Activated T-helper 1 cell treated with anti-CD3 and anti-CD28 coated beads, Interleukin-2, amount 50 U/mL, for 16 hours (primary cell): ENCODE data around the gene ATRAID.
"Not testable (repeated sequence)": the region's sequence is repeated elsewhere in the genome, so short reads cannot be mapped to it uniquely, and the experiment has no call there.

ENCODE experiments used
- DNase-seq, 2 donors: peaks; one replicate each; pipeline ENCODE4 v3.0.0-alpha.2; 2020; ENCODE audit warnings: low read depth in 1 of 2, low spot score in 1 of 2

The ATRAID gene

GRCh38 chr2:27194538-27195354 is 17.1 kb upstream of the ATRAID start:
- DNase-seq, result no peak

- DNase-seq, result not testable (repeated sequence)
Measured at GRCh38 chr2:27195799-27196198, 16.0 kb upstream of the ATRAID start.

DNA sequence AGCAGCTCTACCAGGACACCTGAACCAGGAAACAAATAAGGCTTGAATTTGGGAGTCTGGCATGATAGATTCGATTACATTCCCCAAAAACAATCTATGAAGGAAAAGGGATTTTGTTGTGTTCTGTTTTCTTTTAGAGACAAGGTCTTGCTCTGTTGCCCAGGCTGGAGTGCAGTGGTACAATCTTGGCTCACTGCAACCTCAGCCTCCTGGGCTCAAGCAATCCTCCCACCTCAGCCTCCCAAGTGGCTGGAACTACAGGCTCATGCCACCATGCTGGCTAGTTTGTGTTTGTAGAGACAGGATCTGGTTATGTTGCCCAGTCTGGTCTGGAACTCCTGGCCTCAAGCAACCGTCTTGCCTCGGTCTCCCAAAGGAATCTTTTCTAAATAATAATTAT is 13.8 kb upstream of the ATRAID start:
- DNase-seq, result not testable (repeated sequence)

GRCh38 chr2:27198627-27199026 is 13.2 kb upstream of the ATRAID start:
- no peak for DNase-seq

GRCh38 chr2:27199241-27199640 is 12.6 kb upstream of the ATRAID start:
- no peak for DNase-seq

- no peak for DNase-seq
Measured at GRCh38 chr2:27201675-27202074, 10.2 kb upstream of the ATRAID start.

DNA sequence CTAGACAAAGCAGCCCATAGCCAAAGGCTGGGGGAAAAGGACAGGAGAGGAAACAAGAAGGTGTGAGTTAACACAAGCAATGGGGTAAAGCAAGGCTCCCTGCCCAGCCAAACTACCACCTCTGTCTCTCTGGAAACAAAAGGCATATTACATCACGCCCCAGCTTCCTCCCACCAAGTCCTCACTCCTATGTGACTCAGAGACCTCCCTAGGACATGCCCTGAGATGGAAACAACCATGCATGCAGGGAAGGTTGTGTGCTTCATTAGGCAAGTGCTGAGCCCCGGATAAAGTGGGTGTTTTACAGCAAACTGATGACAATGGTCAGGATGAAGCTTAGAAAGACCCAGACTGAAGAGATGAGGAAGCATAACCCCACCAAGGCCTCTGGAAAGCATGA is 9.0 kb upstream of the ATRAID start:
- DNase-seq, result no peak

DNA sequence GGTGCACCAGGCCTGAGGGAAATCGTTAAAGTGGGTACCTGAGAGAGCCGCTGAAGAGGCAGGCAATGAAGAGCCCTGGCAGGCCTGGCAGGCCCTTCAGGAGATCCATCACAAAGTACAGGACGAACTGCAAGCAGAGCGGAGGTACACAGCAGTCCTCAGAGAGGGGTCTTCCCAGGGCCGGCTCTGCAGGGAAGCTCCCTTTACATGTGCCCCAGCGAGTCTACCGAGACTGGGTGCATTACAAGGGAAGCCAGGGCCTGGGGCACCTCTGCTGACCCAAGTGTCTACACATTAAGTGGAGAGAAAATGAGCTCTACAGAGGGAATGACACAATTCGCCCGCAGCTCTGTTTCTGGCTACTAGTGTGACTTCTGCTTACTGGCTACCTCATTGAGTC is 8.1 kb upstream of the ATRAID start:
- DNase-seq, result no peak

- DNase-seq, result no peak
Measured at GRCh38 chr2:27204566-27204965, 7.3 kb upstream of the ATRAID start.

DNA sequence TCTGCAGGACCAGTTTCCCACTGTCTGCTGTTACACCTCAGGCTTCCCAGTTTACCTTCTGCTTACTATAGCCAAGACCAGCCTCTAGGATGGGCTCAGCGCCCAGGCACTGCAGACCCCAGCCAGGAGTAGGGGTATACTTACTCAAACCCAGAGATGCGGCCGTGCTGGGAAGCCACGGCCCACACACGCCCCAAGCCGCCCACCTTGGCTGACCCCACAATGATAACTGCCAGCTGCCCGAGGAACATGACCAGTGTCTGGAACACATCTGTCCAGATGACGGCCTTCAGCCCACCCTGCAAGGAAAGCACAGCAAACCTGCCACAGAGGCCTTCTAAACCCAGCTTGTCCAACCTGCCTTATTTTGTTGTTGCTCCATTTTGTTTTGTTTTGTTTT is 6.6 kb upstream of the ATRAID start:
- no peak for DNase-seq

DNA sequence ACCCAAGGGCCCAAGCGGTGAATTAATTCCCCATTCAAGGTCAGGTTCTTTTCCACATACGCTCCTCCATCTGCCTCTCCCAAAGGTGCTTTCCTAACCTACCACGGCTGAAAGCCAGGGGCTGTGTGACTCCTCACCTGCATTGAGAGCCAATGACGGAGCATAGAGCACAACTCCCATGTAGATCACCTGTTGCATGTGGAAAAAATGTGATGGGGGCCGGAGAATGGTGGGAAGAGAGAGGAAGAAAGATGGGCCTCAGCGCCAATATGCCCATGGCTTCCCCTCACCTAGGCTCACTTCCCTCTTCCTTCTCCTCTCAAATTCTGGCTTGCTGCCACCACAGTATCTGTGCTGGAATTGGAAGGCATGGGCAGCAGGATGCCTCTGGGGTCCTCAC is 5.5 kb upstream of the ATRAID start:
- DNase-seq, result no peak

DNA sequence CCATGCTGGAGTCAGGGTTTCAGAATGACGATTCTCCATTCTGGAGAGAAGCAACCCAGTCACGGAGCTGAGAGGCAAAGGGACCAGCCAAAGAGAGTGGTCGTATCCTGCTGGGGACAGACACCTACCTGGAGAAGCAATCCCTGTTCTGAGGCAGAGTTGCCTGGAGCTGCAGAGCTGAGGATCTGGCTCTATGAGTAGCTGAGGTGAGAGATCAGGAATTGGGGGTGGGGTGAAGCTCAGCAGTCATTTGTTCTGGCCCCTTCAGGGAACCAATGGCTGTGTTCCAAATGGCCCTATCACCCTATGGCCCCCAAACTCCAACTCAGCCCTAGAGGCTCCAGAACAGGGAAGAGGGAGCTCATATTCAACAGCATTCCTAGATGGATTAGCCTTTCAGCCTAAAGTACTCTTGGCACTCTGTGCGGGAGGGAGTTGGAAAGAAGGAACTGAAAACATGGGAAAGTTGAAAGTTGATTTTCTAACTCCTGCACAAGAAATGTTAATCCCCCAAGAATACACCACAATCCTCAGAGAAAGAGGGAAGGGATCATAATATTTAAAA is 3.3 kb upstream of the ATRAID start:
- no peak for DNase-seq

DNA sequence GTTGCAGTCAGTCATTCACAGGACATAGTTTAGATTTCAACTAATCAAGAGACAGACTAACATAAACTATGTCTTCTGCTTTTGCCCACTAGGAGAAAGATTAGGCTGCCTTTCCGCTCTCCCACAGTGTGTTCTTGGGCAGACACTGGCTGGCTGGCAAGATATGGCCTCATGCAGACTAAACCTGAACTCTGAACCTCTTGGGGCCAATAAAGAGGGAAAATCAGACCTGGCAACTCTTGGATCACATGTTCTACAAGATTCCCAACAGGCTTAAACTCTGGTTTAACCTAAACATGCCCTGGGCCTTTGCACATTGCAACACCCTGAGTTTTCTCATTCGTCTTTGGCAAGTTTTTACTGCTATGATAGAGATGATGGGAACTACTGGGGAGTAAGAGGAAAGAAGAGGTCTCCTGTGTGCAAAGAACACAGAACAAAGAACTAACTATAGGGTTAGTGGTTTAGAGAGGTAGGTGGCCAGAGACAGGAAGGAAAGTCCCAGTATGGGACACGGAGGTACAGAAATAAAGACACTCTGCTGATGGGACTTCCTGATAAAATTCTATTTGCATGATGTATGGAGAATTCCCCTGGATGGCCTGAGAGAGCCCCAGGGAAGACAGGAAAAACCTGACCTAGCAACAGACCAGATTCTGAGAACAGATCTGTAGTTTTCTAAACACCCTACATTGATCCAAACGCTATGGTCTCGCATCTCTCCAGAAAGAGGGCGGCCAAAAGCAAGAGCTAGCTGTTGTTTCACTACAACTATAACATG is 2.0 kb upstream of the ATRAID start:
- no peak for DNase-seq

DNA sequence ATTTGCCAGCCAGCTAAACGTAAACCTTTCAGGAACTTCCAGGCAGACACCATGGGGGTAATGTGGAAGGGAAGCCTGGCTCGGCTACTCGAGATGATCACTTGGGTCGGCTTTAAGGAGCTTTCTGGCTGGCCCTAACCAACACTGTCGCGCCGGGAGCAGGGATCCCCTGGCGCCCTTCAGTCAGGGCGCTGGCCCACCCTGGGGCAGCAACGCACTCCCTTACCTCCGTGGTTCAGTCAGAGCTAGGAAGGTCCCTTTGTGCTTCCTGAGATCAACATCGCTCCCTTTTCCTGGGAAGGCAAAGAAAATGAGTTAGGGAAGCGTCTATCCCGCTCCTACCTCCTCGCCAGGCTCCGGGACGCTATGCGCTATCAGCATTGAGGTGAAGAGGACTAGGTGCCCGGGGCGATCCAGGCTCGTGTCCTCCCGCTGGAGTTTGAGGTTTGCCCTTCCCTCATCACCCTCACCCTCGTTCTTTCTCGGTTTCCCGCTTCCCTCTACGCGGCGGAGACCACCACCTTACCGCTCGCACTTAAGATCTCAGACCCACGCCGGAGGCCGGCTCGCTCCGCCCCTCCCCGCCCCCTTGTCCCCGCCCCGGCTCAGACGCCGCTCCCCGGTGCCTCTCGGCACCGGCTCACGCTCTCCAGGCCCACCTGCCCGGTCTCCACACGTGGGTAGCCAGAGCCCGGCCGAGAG is 449 bp upstream of the ATRAID start:
- DNase-seq, result no peak

GRCh38 chr2:27212626-27213471 is 1.0 kb downstream of the ATRAID start:
- peak in 1 of 2 donors; percentile 25 for DNase-seq

DNA sequence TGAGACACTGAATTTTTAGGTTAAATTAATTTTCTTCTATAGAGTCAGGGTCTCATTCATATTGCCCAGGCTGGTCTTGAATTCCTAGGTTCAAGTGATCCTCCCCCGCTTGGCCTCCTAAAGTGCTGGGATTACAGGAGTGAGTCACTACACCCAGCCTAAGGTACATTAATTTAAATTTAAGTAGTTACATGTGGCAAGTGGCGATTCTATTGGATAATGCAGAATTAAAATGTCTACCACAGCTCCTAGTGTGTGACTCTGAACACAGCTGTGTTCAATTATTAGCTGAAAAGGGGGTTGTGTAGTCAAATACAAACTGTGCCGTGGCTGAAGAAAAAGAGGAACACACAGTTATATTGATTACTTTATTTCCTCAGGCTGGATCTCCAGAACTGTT is 3.1 kb downstream of the ATRAID start:
- no peak for DNase-seq

DNA sequence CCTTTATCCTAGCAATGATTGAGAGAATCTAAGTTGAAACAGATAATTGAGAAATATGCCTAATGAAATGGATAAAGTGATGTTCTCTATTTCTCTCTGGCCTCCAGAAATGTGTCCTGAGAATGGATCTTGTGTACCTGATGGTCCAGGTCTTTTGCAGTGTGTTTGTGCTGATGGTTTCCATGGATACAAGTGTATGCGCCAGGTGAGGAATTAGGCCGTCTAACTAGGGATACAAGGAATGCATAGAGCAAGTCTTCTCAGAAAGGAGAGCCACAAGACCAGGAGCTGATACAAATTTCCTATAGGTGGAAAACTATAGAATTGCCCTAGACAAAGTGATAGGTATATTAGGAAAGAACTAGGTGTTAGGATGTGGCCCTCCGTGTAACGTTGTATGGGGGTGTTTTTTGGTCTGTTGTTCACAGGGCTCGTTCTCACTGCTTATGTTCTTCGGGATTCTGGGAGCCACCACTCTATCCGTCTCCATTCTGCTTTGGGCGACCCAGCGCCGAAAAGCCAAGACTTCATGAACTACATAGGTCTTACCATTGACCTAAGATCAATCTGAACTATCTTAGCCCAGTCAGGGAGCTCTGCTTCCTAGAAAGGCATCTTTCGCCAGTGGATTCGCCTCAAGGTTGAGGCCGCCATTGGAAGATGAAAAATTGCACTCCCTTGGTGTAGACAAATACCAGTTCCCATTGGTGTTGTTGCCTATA is 4.7 kb downstream of the ATRAID start:
- DNase-seq, result no peak

GRCh38 chr2:27217173-27218121 is 5.6 kb downstream of the ATRAID start, which contains the start of gene CAD:
Gene CAD (plus strand): TSS chr2:27217369. CDS start chr2:27217552, 183 bp downstream.
- peak; percentile 72 to 82 for DNase-seq

GRCh38 chr2:27218614-27219013 is 6.8 kb downstream of the ATRAID start:
- DNase-seq, result no peak
